NT2/D1 (cell line): Measurements from ENCODE around the gene ZNF747.

Source experiments
- DNase-seq: peaks from one replicate; pipeline ENCODE4 v3.0.0-alpha.2; 2011; ENCODE audit warnings: low read depth, low spot score
- H3K27me3 ChIP-seq: 2 replicates; pipeline ENCODE4 v1.6.0; 2011; ENCODE audit warnings: mild to moderate bottlenecking; ENCODE audit not compliant: insufficient read length, insufficient read depth
- H3K36me3 ChIP-seq: 2 replicates; pipeline ENCODE4 v1.6.1; 2011; ENCODE audit warnings: mild to moderate bottlenecking, low read length, mixed read lengths; ENCODE audit not compliant: insufficient read depth, insufficient read length
- H3K4me1 ChIP-seq: 2 replicates; pipeline ENCODE4 v1.5.1; 2011; ENCODE audit not compliant: insufficient read depth, insufficient read length
- H3K4me3 ChIP-seq: 2 replicates; pipeline ENCODE4 v1.5.1; 2011; ENCODE audit warnings: low read depth; ENCODE audit not compliant: insufficient read length
- H3K9ac ChIP-seq: 2 replicates; pipeline ENCODE4 v1.6.0; 2011; ENCODE audit warnings: low read depth; ENCODE audit not compliant: insufficient read length
- H3K9me3 ChIP-seq: 2 replicates; pipeline ENCODE4 v1.5.1; 2011; ENCODE audit warnings: mild to moderate bottlenecking, low read length; ENCODE audit not compliant: insufficient read depth
- SUZ12 ChIP-seq: IDR thresholded peaks from 2 replicates; pipeline ENCODE4 v1.6.1; 2011; ENCODE audit not compliant: insufficient read length, insufficient read depth; ENCODE audit errors: extremely low read depth
- YY1 ChIP-seq: IDR thresholded peaks from 2 replicates; pipeline ENCODE4 v1.6.1; 2011; ENCODE audit not compliant: insufficient read length, insufficient read depth
- ZNF274 ChIP-seq: IDR thresholded peaks from 2 replicates; pipeline ENCODE4 v1.6.1; 2011; ENCODE audit warnings: mild to moderate bottlenecking, low read depth, low read length

ZNF747 gene

GRCh38 chr16:30491229-30491628, 43.4 kb downstream of the ZNF747 start:
- H3K9ac ChIP-seq = no peak overlapping the region
- H3K27me3 ChIP-seq = no peaks in the 10 kb centered on the region
- H3K4me1 ChIP-seq = peaks cover 5% of the 10 kb centered on the region
- no peak overlapping the region for H3K4me3 ChIP-seq
- H3K36me3 ChIP-seq = no peaks in the 10 kb centered on the region
- no peaks in the 10 kb centered on the region for H3K9me3 ChIP-seq
- DNase-seq = no peak
- TF ChIP-seq ZNF274 (no peak), YY1 (no peak), SUZ12 (no peak)

DNA sequence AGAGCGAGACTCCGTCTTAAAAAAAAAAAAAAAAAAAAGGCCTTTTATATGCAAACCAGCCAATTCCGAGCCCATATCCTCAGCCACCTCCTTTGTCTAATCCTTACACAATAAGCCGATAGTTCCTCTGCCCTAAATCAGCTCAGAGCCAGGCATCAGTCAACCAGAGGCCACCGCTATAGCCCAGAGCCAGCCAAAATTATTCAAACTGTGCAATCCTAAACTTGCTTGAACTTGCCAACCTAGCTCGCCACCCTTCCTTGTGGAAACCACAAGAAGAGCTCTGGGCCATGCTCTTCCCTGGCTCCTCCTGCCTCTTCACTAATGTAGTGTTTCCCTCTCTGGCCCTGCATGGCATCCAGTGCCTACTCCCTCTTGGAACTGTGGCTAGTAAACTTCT, 44.4 kb downstream of the ZNF747 start:
- no peak overlapping the region for H3K4me3 ChIP-seq
- no peaks in the 10 kb centered on the region for H3K27me3 ChIP-seq
- H3K4me1 ChIP-seq = peaks cover 5% of the 10 kb centered on the region
- H3K36me3 ChIP-seq = no peaks in the 10 kb centered on the region
- no peak for DNase-seq
- H3K9me3 ChIP-seq = no peaks in the 10 kb centered on the region
- no peak overlapping the region for H3K9ac ChIP-seq
- TF ChIP-seq ZNF274 (no peak), SUZ12 (no peak), YY1 (no peak)

DNA sequence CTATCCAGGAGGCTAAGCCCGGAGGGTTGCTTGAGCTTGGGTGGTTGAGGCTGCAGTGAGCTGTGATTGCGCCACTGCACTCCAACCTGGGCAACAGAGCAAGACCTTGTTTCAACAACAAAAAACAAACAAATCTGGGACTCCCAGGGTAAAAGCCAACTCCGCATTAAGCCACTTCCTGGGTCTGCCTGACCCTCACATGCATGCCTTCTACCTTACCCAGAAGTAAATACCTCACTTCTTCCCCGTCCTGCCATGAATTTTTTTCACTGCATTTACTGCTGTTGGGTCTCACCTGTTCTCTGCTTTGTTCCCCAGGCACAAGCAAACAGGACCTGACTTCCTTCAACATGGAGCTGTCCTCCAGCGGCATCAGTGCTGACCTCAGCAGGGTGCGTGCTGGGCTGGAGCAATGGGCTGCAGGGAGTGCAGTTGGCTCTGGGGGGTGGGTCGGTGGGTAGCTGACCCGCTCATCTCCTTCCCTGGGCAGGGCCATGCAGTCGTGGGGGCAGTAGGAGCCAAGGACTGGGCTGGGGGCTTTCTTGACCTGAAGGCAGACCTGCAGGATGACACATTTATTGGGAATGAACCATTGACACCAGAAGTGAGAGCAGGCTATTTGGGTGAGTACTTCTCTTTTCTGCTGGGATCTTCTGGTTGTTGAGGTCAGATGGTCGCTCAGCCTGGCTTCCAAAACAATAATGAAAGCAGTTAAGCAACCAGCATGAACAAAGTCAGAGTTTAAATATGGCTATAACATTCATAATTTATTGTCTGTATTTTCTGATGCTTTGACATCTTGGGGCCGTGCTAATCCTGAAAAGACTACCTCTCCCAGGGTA, 45.7 kb downstream of the ZNF747 start:
- Histone ChIP-seq H3K27me3 (no peaks in the 10 kb centered on the region), H3K9ac (peak overlapping the region; percentile 1), H3K4me1 (peaks cover 5% of the 10 kb centered on the region), H3K4me3 (no peak overlapping the region), H3K9me3 (no peaks in the 10 kb centered on the region), H3K36me3 (no peaks in the 10 kb centered on the region)
- no peak for DNase-seq
- no peak for TF ChIP-seq SUZ12
- no peak for TF ChIP-seq ZNF274

GRCh38 chr16:30485818-30486436, 48.7 kb downstream of the ZNF747 start:
- no peak for TF ChIP-seq ZNF274
- TF ChIP-seq SUZ12 = no peak
- no peak for TF ChIP-seq YY1
- peaks cover 5% of the 10 kb centered on the region for H3K4me1 ChIP-seq
- no peaks in the 10 kb centered on the region for H3K27me3 ChIP-seq
- no peak overlapping the region for H3K4me3 ChIP-seq
- DNase-seq = no peak
- H3K9ac ChIP-seq = peak overlapping the region; percentile 26
- H3K9me3 ChIP-seq = no peaks in the 10 kb centered on the region
- no peaks in the 10 kb centered on the region for H3K36me3 ChIP-seq

DNA sequence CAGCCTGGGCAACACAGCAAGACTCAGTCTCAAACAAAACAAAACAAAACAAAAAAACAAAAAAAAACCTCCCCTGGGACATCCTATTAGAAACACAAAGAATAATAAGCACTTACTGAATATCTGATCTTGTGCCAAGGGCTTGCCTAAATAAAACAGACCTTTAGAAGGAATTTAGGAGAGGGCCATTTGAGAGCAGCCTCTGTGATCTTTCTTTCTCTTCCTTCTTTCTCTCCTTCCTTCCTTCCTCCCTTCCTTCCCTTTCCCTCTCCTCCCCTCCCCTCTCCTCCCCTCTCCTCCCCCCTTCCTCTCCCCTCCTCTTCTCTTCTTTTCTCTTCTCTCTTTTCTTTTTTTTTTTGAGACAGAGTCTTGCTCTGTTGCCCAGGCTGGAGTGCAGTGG, 49.8 kb downstream of the ZNF747 start:
- H3K9me3 ChIP-seq = no peaks in the 10 kb centered on the region
- no peaks in the 10 kb centered on the region for H3K27me3 ChIP-seq
- no peak for DNase-seq
- H3K4me3 ChIP-seq = no peak overlapping the region
- H3K4me1 ChIP-seq = peaks cover 5% of the 10 kb centered on the region
- TF ChIP-seq YY1 (no peak), ZNF274 (no peak), SUZ12 (no peak)
- H3K9ac ChIP-seq = no peak overlapping the region
- no peaks in the 10 kb centered on the region for H3K36me3 ChIP-seq

- Histone ChIP-seq H3K9me3 (no peaks in the 10 kb centered on the region), H3K27me3 (peaks cover 5% of the 10 kb centered on the region), H3K36me3 (no peaks in the 10 kb centered on the region), H3K9ac (no peak overlapping the region), H3K4me3 (no peak overlapping the region), H3K4me1 (no peaks in the 10 kb centered on the region)
- TF ChIP-seq YY1 = no peak
- DNase-seq = no peak
These were observed 52.3 kb downstream of the ZNF747 start for GRCh38 chr16:30482366-30482765.

DNA sequence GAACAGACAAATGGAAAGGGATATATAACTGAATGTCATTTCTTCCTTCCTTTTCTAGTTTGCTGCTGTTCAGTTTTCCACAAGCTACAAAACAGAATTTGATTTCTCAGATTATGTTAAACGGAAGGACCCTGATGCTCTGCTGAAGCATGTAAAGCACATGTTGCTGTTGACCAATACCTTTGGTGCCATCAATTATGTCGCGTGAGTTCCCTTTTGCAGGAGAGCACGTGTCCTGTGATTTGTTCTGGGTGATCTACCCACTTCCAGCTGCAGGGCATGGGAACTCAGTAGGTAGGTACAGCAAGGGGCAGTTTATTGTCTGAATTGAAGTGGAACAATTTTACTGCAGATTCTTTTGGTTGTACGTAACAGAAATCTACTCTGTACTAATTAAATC, 53.3 kb downstream of the ZNF747 start:
- Histone ChIP-seq H3K27me3 (peaks cover 5% of the 10 kb centered on the region), H3K36me3 (no peaks in the 10 kb centered on the region), H3K4me3 (no peak overlapping the region), H3K9me3 (no peaks in the 10 kb centered on the region), H3K4me1 (no peaks in the 10 kb centered on the region), H3K9ac (no peak overlapping the region)
- no peak for TF ChIP-seq ZNF274
- no peak for TF ChIP-seq YY1
- TF ChIP-seq SUZ12 = no peak
- no peak for DNase-seq
